Loucy (cell line): ENCODE data around the gene NUF2.
A peak's percentile ranks its signal among the peaks of the same experiment; 100 is the strongest.
"Not testable (repeated sequence)": the region's sequence is repeated elsewhere in the genome, so short reads cannot be mapped to it uniquely, and the experiment has no call there.

ENCODE experiments used
- H2AFZ ChIP-seq: fragments of 200-600 bp; sonication (generic); 2 replicates; pipeline ENCODE4 v1.6.0; 2016; ENCODE audit warnings: antibody characterized with exemption, mild to moderate bottlenecking, low read length, moderate library complexity
- H3F3A ChIP-seq: fragments of 200-600 bp; 2 replicates; pipeline ENCODE4 v1.6.0; 2016; ENCODE audit warnings: antibody characterized with exemption, low read depth, mild to moderate bottlenecking
- H3K27me3 ChIP-seq: fragments of 200-600 bp; sonication (generic); 2 replicates; pipeline ENCODE4 v1.6.1; 2014; ENCODE audit warnings: low read length, mild to moderate bottlenecking; ENCODE audit not compliant: insufficient read depth, poor library complexity, severe bottlenecking
- H3K36me3 ChIP-seq: fragments of 200-600 bp; sonication (generic); 2 replicates; pipeline ENCODE4 v1.6.1; 2016; ENCODE audit warnings: low read length; ENCODE audit not compliant: insufficient read depth
- H3K4me1 ChIP-seq: fragments of 200-600 bp; sonication (generic); 2 replicates; pipeline ENCODE4 v1.5.1; 2014; ENCODE audit warnings: low read length, mild to moderate bottlenecking; ENCODE audit not compliant: insufficient read depth, poor library complexity, severe bottlenecking
- H3K4me2 ChIP-seq: fragments of 200-600 bp; sonication (generic); 2 replicates; pipeline ENCODE4 v1.6.0; 2014; ENCODE audit warnings: antibody characterized with exemption, low read length, low read depth, mild to moderate bottlenecking; ENCODE audit not compliant: poor library complexity, severe bottlenecking
- H3K4me3 ChIP-seq: fragments of 200-600 bp; sonication (generic); 2 replicates; pipeline ENCODE4 v1.5.1; 2014; ENCODE audit warnings: low read length, mild to moderate bottlenecking, mixed read lengths; ENCODE audit not compliant: poor library complexity, severe bottlenecking
- H3K79me2 ChIP-seq: fragments of 200-600 bp; sonication (generic); 2 replicates; pipeline ENCODE4 v1.6.1; 2014; ENCODE audit warnings: low read length; ENCODE audit not compliant: insufficient read depth
- H3K9ac ChIP-seq: fragments of 200-600 bp; sonication (generic); 2 replicates; pipeline ENCODE4 v1.6.0; 2014; ENCODE audit warnings: mild to moderate bottlenecking, low read depth, low read length, moderate library complexity; ENCODE audit not compliant: poor library complexity, severe bottlenecking
- H3K9me2 ChIP-seq: fragments of 200-600 bp; sonication (generic); replicated peaks from 2 replicates; pipeline ENCODE4 v1.6.1; 2016; ENCODE audit warnings: low read depth, low read length, mixed read lengths
- H3K9me3 ChIP-seq: fragments of 200-600 bp; sonication (generic); 2 replicates; pipeline ENCODE4 v1.6.1; 2014; ENCODE audit warnings: mild to moderate bottlenecking, antibody characterized with exemption, low read length, low read depth; ENCODE audit not compliant: insufficient read depth
- H4K20me1 ChIP-seq: fragments of 200-600 bp; sonication (generic); 2 replicates; pipeline ENCODE4 v1.6.0; 2014; ENCODE audit warnings: antibody characterized with exemption, low read length, mild to moderate bottlenecking; ENCODE audit not compliant: insufficient read depth, poor library complexity, severe bottlenecking
- EZH2phosphoT487 ChIP-seq: fragments of 200-600 bp; IDR thresholded peaks from 2 replicates; pipeline ENCODE4 v1.6.1; 2018; ENCODE audit warnings: antibody characterized with exemption, mild to moderate bottlenecking, moderate library complexity, borderline replicate concordance
- TF ChIP-seq, protein P1 (sequence below): fragments of 200-600 bp; sonication (generic); conservative IDR thresholded peaks from 2 replicates; pipeline ENCODE4 v1.5.1; 2014; ENCODE audit warnings: mild to moderate bottlenecking, antibody characterized with exemption, low read length

NUF2 gene

DNA sequence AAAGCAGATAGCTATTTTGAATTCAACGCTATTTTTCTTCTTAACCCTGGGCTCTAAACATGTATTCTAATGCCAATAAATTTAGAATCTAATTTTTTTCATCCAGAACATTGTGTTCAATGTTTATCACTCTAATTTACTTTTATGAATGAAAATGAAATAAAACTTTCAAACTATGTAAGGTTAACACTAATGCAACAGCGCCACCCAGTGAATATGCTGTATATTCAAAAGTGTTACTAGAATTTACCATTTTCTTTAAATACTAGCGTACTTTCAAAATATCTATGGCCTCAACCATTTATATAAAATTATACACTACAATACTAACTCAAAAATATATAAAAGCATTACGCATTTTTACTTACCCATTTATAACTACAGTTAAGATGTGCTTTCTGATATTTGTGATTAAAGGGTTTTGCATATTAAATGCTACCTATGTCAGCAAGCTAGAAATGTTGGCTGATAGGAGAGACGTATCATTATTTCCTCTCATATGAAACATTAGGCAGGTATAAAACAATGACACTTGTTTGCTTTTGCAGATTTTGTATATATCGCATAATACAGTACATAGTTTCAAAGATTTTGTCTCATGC is 5.9 kb upstream of the NUF2 start:
- TF ChIP-seq, protein P1, sequence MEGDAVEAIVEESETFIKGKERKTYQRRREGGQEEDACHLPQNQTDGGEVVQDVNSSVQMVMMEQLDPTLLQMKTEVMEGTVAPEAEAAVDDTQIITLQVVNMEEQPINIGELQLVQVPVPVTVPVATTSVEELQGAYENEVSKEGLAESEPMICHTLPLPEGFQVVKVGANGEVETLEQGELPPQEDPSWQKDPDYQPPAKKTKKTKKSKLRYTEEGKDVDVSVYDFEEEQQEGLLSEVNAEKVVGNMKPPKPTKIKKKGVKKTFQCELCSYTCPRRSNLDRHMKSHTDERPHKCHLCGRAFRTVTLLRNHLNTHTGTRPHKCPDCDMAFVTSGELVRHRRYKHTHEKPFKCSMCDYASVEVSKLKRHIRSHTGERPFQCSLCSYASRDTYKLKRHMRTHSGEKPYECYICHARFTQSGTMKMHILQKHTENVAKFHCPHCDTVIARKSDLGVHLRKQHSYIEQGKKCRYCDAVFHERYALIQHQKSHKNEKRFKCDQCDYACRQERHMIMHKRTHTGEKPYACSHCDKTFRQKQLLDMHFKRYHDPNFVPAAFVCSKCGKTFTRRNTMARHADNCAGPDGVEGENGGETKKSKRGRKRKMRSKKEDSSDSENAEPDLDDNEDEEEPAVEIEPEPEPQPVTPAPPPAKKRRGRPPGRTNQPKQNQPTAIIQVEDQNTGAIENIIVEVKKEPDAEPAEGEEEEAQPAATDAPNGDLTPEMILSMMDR: peak; percentile 86
- TF ChIP-seq EZH2phosphoT487: no peak
- Histone ChIP-seq H2AFZ (no peak overlapping the region), H4K20me1 (no peaks in the 10 kb centered on the region), H3K4me1 (peaks cover 9% of the 10 kb centered on the region), H3F3A (0 out of 2 replicates have a peak, but pooled peaks cover 5% of the 10 kb centered on the region), H3K36me3 (no peaks in the 10 kb centered on the region; the same call in 1 of the 2 replicates), H3K9me3 (no peaks in the 10 kb centered on the region), H3K79me2 (peaks cover 8% of the 10 kb centered on the region), H3K9me2 (no peaks in the 10 kb centered on the region), H3K4me3 (no peak overlapping the region), H3K4me2 (no peak overlapping the region), H3K27me3 (no peaks in the 10 kb centered on the region), H3K9ac (no peak overlapping the region)

DNA sequence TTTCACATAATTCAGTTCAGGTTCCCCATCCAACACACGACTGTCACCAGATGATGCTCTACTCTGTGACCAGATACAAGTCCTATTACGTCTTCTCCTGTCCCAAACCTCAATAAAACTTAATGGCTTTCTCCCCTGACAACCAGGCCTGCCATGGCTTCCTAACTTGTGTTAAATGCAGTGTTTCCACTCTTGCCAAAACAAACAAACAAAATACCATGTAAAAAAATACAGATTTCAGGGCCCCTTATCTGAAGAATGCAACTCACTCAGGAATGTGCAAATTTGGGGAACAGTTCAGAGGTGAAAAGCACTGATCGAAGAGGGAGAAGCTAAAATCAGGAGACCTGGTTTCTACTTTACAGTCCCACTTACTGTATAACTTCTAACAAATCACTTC is 863 bp upstream of the NUF2 start:
- Histone ChIP-seq H3K9me3 (no peaks in the 10 kb centered on the region), H3K4me3 (peak overlapping the region; percentile 91), H3K36me3 (no peaks in the 10 kb centered on the region; the same call in 1 of the 2 replicates), H3K79me2 (peaks cover 52% of the 10 kb centered on the region), H3K9me2 (no peaks in the 10 kb centered on the region), H3K9ac (peak overlapping the region; percentile 93), H3F3A (0 out of 2 replicates have a peak, but pooled peaks cover 5% of the 10 kb centered on the region), H4K20me1 (peaks cover 5% of the 10 kb centered on the region), H2AFZ (peak overlapping the region; percentile 90), H3K4me1 (peaks cover 43% of the 10 kb centered on the region), H3K27me3 (no peaks in the 10 kb centered on the region), H3K4me2 (peak overlapping the region; percentile 86)
- TF ChIP-seq, protein P1: no peak
- TF ChIP-seq EZH2phosphoT487: no peak

DNA sequence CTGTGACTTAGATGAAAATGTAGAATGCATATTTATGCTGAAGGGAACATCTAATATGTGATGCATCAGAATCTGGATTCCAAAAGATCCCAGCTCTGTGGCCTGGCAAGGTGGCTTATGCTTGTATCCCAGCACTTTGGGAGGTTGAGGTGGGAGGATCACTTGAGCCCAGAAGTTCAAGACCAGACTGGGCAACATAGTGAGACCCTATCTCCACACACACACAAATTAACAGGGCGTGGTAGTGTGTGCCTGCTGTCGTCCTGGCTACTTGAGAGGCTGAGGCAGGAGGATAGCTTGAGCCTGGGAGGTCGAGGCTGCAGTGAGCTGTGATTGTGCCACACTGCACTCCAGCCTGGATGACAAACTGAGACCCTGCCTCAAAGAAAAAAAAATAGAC is 1.6 kb downstream of the NUF2 start:
- Histone ChIP-seq H3K36me3 (peaks cover 12% of the 10 kb centered on the region), H3K79me2 (peaks cover 70% of the 10 kb centered on the region), H3K4me3 (peak overlapping the region; percentile 91), H3K4me2 (peak overlapping the region; percentile 86), H3K4me1 (peaks cover 56% of the 10 kb centered on the region), H3K9ac (peak overlapping the region; percentile 93)
- not testable (repeated sequence) for H3K27me3 ChIP-seq, H3F3A ChIP-seq, H3K9me3 ChIP-seq, H2AFZ ChIP-seq, H3K9me2 ChIP-seq, H4K20me1 ChIP-seq

DNA sequence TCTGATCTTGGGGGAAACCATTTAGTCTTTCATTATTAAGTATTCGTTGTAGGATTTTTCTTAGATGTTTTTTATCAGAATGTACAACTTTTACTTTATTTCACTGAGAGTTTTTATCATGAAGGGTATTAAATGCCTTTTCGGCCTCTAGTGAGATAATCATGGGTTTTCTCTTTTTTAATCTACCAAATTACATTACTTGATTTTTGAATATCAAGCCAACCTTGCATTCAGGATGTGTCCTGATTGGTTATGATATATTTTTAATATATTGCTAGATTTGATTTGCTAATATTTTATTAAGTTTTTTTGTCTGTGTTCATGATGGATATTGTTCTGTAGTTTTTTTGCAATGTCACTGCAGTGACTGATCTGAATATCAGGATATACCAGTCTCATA is 9.4 kb downstream of the NUF2 start:
- H3K27me3 ChIP-seq: no peaks in the 10 kb centered on the region
- H3K79me2 ChIP-seq: peaks cover 47% of the 10 kb centered on the region
- no peaks in the 10 kb centered on the region for H3K9me2 ChIP-seq
- H3K9ac ChIP-seq: no peak overlapping the region
- peaks cover 14% of the 10 kb centered on the region for H3K4me1 ChIP-seq
- no peaks in the 10 kb centered on the region for H4K20me1 ChIP-seq
- H3K36me3 ChIP-seq: peaks cover 82% of the 10 kb centered on the region
- H3K4me3 ChIP-seq: no peak overlapping the region
- H2AFZ ChIP-seq: no peak overlapping the region
- H3K4me2 ChIP-seq: no peak overlapping the region
- H3F3A ChIP-seq: no peaks in the 10 kb centered on the region
- TF ChIP-seq EZH2phosphoT487: no peak
- TF ChIP-seq, protein P1: no peak
- no peaks in the 10 kb centered on the region; the same call in 1 of the 2 replicates for H3K9me3 ChIP-seq
